RWPE1 (cell line): Measurements from ENCODE around the gene ANGPTL8.

Experiments used
- CTCF ChIA-PET: fragments of 350-600 bp; sonication (Branson Sonifier 250); formaldehyde crosslinking; extraction: SDS; loops from one replicate; lab custom pipeline; 2021; lab: Yijun Ruan, JAX
- POLR2A ChIA-PET: fragments of 400-600 bp; formaldehyde crosslinking; extraction: SDS; loops from one replicate; lab custom pipeline; 2020; ENCODE audit warnings: antibody characterized with exemption; ENCODE audit not compliant: low non-redundant PET; lab: Yijun Ruan, JAX
- DNase-seq: peaks from one replicate; pipeline ENCODE4 v3.0.0; 2012; ENCODE audit warnings: low spot score
- H3K27ac ChIP-seq: fragments of 450-650 bp; 2 replicates; pipeline ENCODE4 v1.5.1; 2017
- CTCF ChIP-seq: fragments of 450-650 bp; conservative IDR thresholded peaks from 2 replicates; pipeline ENCODE4 v1.5.1; 2017; ENCODE audit warnings: low read depth, mild to moderate bottlenecking

Gene ANGPTL8

DNA sequence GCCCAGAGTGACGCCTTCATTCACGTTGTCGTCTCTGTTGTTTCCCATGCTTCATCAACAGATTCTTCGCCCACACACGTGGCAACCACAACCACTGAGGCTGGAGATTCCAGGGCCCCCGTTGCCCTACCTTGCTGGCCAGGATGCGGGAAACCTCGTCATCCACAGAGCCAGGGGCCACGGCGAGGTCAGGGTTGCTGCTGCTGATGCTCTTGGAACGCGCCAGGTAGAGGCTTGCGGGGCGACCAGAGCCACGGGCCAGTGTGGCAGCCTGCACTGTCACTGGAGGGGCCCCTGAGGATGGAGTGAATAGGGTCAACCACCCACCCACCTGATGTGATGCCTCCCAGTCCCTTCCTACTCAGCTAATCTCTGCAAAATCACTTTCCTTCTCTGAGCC lies 6.3 kb upstream of the ANGPTL8 start:
- H3K27ac ChIP-seq: peak overlapping the region; percentile 25
- ChIA-PET POLR2A (interaction anchor here (0.6 kb wide), 1 partner anchor 21 kb away, joined by 4 read pairs; no protein-coding TSS in a partner anchor), CTCF (no interaction called here)
- no peak for TF ChIP-seq CTCF
- DNase-seq: no peak

GRCh38 chr19:11234486-11235075 lies 4.8 kb upstream of the ANGPTL8 start:
- no peak for TF ChIP-seq CTCF
- POLR2A ChIA-PET: no interaction called here
- H3K27ac ChIP-seq: no peak overlapping the region
- no peak for DNase-seq
- CTCF ChIA-PET: interaction anchor here (0.7 kb wide), 1 partner anchor 79 kb away, joined by 3 read pairs; no protein-coding TSS in a partner anchor

GRCh38 chr19:11236324-11237301 lies 2.8 kb upstream of the ANGPTL8 start:
- CTCF ChIA-PET: interaction anchor here (1.0 kb wide), 1 partner anchor 110 kb away, joined by 5 read pairs; no protein-coding TSS in a partner anchor
- TF ChIP-seq CTCF: no peak
- H3K27ac ChIP-seq: peak overlapping the region; percentile 13
- DNase-seq: no peak
- POLR2A ChIA-PET: no interaction called here

DNA sequence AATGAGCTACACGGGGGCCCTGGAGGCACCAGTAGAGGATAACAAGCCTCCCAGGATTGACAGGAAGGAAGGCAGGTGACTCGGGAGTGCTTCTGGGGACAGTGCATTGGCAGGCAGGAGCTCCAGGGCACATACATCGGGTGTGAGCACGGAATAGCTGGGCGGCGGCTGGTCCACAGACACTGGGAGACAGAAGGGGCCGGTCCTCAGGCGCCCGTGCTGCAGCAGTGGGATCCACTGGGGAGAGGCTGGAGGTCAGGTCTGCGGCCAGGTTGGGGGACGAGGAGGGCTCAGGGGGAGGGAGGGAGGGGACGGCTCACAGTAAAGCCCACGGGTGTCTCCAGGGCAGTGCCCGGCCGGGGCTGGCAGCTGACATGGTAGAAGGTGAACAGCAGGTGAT lies 2.1 kb upstream of the ANGPTL8 start:
- ChIA-PET CTCF (interaction anchor here (1.0 kb wide), 1 partner anchor 111 kb away, joined by 5 read pairs; no protein-coding TSS in a partner anchor), POLR2A (no interaction called here)
- H3K27ac ChIP-seq: peak overlapping the region; percentile 13
- DNase-seq: no peak
- no peak for TF ChIP-seq CTCF

GRCh38 chr19:11238041-11238440 lies 1.4 kb upstream of the ANGPTL8 start:
- ChIA-PET POLR2A (no interaction called here), CTCF (interaction anchor here (1.0 kb wide), 1 partner anchor 112 kb away, joined by 5 read pairs; no protein-coding TSS in a partner anchor)
- H3K27ac ChIP-seq: no peak overlapping the region
- TF ChIP-seq CTCF: no peak
- no peak for DNase-seq

DNA sequence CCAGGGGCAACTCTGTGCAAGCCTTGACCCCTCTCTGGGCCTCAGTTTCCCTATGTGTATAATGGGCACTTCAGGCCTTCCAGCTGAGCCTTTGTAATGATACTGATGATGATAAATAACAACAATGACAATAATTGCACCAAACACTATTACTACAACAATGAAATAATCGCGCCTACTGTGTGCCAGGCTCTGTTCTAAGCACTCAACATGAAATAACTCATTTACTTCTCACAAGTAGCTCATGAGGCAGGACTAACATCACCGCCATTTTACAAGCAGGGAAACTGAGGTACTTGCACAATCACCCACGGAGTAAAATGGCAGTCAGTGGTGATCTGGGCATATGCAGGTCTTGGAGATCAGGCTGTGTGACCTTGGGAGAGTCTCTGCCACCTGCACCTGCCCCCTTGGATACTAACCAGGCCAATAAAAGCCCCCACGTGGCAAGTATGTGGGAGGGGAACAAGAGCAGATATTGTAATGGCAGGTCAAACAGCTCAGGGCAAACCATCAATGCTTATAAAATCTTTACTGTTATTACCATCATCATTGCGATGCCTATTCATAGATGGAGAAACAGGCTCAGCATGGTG lies 540 bp upstream of the ANGPTL8 start:
- ChIA-PET CTCF (no interaction called here), POLR2A (interaction anchor here (0.5 kb wide), 1 partner anchor 51 kb away, joined by 4 read pairs; no protein-coding TSS in a partner anchor)
- TF ChIP-seq CTCF: no peak
- no peak overlapping the region for H3K27ac ChIP-seq
- DNase-seq: no peak
